Heart right ventricle (tissue), 16 donors: ENCODE results near the gene SDK2. TPM values are rescaled to one million over a fixed set of nuclear protein-coding genes. Genes with fewer than 3 reads are reported as not detected.

ENCODE experiments used
- ATAC-seq, 8 donors: fragments of 200-7000 bp; cut with Tn5 transposase; one replicate each; pipeline ENCODE4 v1.9.1; 2020; ENCODE audit warnings: mild to moderate bottlenecking in 8 of 8, moderate library complexity in 8 of 8, moderate number of reproducible peaks in 1 of 8
- DNase-seq, 2 donors: peaks; one replicate each; pipeline ENCODE4 v3.0.0-alpha.2; 2020
- H3K27ac ChIP-seq, 10 donors: fragments of 200-600 bp; sonication (generic) in 2 of 10; one replicate each; pipeline versions ENCODE4 v1.5.0 to v1.8.0; 2020 to 2022; ENCODE audit warnings: mild to moderate bottlenecking in 3 of 10
- H3K27me3 ChIP-seq, 7 donors: fragments of 200-600 bp; one replicate each; pipeline ENCODE4 v1.8.0; 2021 to 2022; ENCODE audit warnings: mild to moderate bottlenecking in 2 of 7
- H3K36me3 ChIP-seq, 9 donors: fragments of 200-600 bp; sonication (generic) in 1 of 9; one replicate each; pipeline versions ENCODE4 v1.5.0 to v1.8.0; 2020 to 2022; ENCODE audit warnings: mild to moderate bottlenecking in 2 of 9
- H3K4me1 ChIP-seq, 9 donors: fragments of 200-600 bp; sonication (generic) in 1 of 9; one replicate each; pipeline versions ENCODE4 v1.5.0 to v1.8.0; 2020 to 2022; ENCODE audit warnings: mild to moderate bottlenecking in 4 of 9
- H3K4me3 ChIP-seq, 10 donors: fragments of 200-600 bp; sonication (generic) in 2 of 10; one replicate each; pipeline versions ENCODE4 v1.5.0 to v1.8.0; 2020 to 2022; ENCODE audit warnings: mild to moderate bottlenecking in 7 of 10, moderate library complexity in 2 of 10
- H3K9me3 ChIP-seq, 11 donors: fragments of 200-600 bp in 10 of 11; sonication (generic) in 2 of 11; one replicate each; pipeline versions ENCODE4 v1.5.0 to v1.8.0; 2013 to 2022; ENCODE audit warnings: mild to moderate bottlenecking in 2 of 11, control low read depth in 1 of 11, moderate library complexity in 1 of 11
- CTCF ChIP-seq, 9 donors: fragments of 200-600 bp; sonication (generic) in 2 of 9; IDR thresholded peaks; one replicate each; pipeline versions ENCODE4 v1.5.0 to v1.8.0; 2021 to 2022; ENCODE audit warnings: antibody characterized with exemption in 9 of 9, mild to moderate bottlenecking in 5 of 9, moderate library complexity in 1 of 9
- WGBS, 2 donors: extraction: QIAGEN DNeasy Blood & Tissue Kit; methylation state at CpG; one replicate each; pipeline ENCODE4 v1.1.7; 2013; ENCODE audit warnings: inconsistent platforms in 1 of 2; 5-methylcytosine and 5-hydroxymethylcytosine counted together
- intact Hi-C, 10 donors: fragments of 100-400 bp; cut with DNase I; formaldehyde crosslinking; loops; one replicate each; pipeline versions ENCODE4 v1.11.1 to v1.14.2; 2022
- polyA plus RNA-seq, 2 donors: library from polyadenylated mRNA; stranded (reverse); fragments of 200-250 nt; gene quantifications; one replicate each; pipeline ENCODE4 v1.2.3, GENCODE V29; 2013
- total RNA-seq, 10 donors: library from RNA; stranded (reverse); fragmentation: NEBNext Ultra II Directional in 3 of 10; extraction: Animal tissue kit (Norgen Biotek cat#: 25700) in 3 of 10; gene quantifications; one replicate each; pipeline versions ENCODE4 v1.2.1 to v1.2.4, GENCODE V29; 2021 to 2023
- donor health status: Arrhythmogenic right ventricular cardiomyopathy.
- donor health status: ischemic (EF 13 %, LVEDD 7.1; RV severe dilation, severe dysfunction).
- donor health status: healthy with polysubstance abuse.
- donor health status: DM: no; HTN: yes; CAD: no.
- donor health status: DM: no; HTN: no; CAD: no.
- donor health status: ischemic (EF 25% LVEDD 6.9; RV normal size, moderate dysfunction).
- donor health status: ischemic (EF 25% LVEDD 5.7; RV mildly dilated, moderate dysfunction).
- donor health status: healthy.
- donor health status: DM: yes; HTN: yes; CAD: no.
- donor health status: Ischemic cardiomyopathy.
- donor health status: ischemic (EF 35%, LVEDD 5.7; RV mildly dilated, moderate dysfunction).
- donor health status: nonischemic (EF 11% LVEDD 7.7; RV severe dilation, severe dysfunction).
- donor health status: DM: yes; HTN: yes; CAD: no.
- donor health status: PGD.
- donor health status: ischemic (EF 29% LVEDD 5.4; RV normal size, mild dysfunction).
- donor health status: nonischemic (EF 23%, LVEDD 6.1; RV moderate dilation, normal function).

The SDK2 gene
- total and polyA plus RNA-seq, 12 donors, result 0.44 to 4.2 (median 1.9) TPM

GRCh38 chr17:73350864-73351263, 293.4 kb downstream of the SDK2 start:
- no peak overlapping the region for H3K4me3 ChIP-seq
- WGBS, 2 donors, result 94 to 95% methylated on average over 4 to 5 of the region's 5 CpGs
- TF ChIP-seq CTCF (IDR thresholded peaks at IDR 0.05), result no peak
- ATAC-seq (no peak), DNase-seq (no peak)
- H3K27me3 ChIP-seq, result no peaks in the 10 kb centered on the region
- H3K9me3 ChIP-seq, result no peaks in the 10 kb centered on the region
- intact Hi-C loops, result no loop called here
- H3K36me3 ChIP-seq, result no peaks in the 10 kb centered on the region
- H3K27ac ChIP-seq, result no peak overlapping the region
- H3K4me1 ChIP-seq, result peaks cover 0 to 22% (median 0%) of the 10 kb centered on the region in 9 donors

GRCh38 chr17:73349647-73350046, 294.6 kb downstream of the SDK2 start:
- Histone ChIP-seq H3K27me3 (no peaks in the 10 kb centered on the region), H3K36me3 (no peaks in the 10 kb centered on the region), H3K27ac (peak overlapping the region in 3 of 10 donors; percentile 1 to 33 (median 19)), H3K9me3 (no peaks in the 10 kb centered on the region), H3K4me1 (peaks cover 0 to 20% (median 0%) of the 10 kb centered on the region in 9 donors), H3K4me3 (no peak overlapping the region)
- no peak for DNase-seq
- no peak for TF ChIP-seq CTCF (IDR thresholded peaks at IDR 0.05)
- no peak for ATAC-seq
- intact Hi-C loops, result no loop called here
- WGBS, 2 donors, result 97 to 98% methylated on average over 9 of the region's 9 CpGs

- H3K4me1 ChIP-seq, result peaks cover 0 to 20% (median 0%) of the 10 kb centered on the region in 9 donors
- H3K4me3 ChIP-seq, result no peak overlapping the region
- ATAC-seq, result peak; percentile 15 to 56 (median 46)
- H3K9me3 ChIP-seq, result no peaks in the 10 kb centered on the region
- no peak for DNase-seq
- H3K27me3 ChIP-seq, result no peaks in the 10 kb centered on the region
- peak overlapping the region in 3 of 10 donors; percentile 1 to 33 (median 19) for H3K27ac ChIP-seq
- intact Hi-C loops, result no loop called here
- WGBS, 2 donors, result 67 to 72% methylated on average over 6 of the region's 6 CpGs
- no peak for TF ChIP-seq CTCF (IDR thresholded peaks at IDR 0.05)
- H3K36me3 ChIP-seq, result no peaks in the 10 kb centered on the region
Measured at GRCh38 chr17:73349138-73349537, 295.1 kb downstream of the SDK2 start.

GRCh38 chr17:73348829-73349095, 295.5 kb downstream of the SDK2 start:
- H3K4me1 ChIP-seq, result peaks cover 0 to 22% (median 3%) of the 10 kb centered on the region in 9 donors
- no peak for TF ChIP-seq CTCF (IDR thresholded peaks at IDR 0.05)
- H3K27ac ChIP-seq, result peak overlapping the region in 3 of 10 donors; percentile 1 to 33 (median 19)
- no peak for ATAC-seq
- H3K27me3 ChIP-seq, result no peaks in the 10 kb centered on the region
- no peak for DNase-seq
- 59 to 63% methylated on average over 4 of the region's 4 CpGs for WGBS, 2 donors
- intact Hi-C loops, result no loop called here
- no peaks in the 10 kb centered on the region for H3K36me3 ChIP-seq
- no peak overlapping the region for H3K4me3 ChIP-seq
- no peaks in the 10 kb centered on the region for H3K9me3 ChIP-seq
